Stimulated activated CD8-positive, alpha-beta memory T cell treated with anti-CD3 and anti-CD28 coated beads, Interleukin-7, amount 100 ng/mL, for 24 hours (primary cell): ENCODE data around the gene TMEM270.
A peak's percentile ranks its signal among the peaks of the same experiment; 100 is the strongest.
"Not testable (repeated sequence)": the region's sequence is repeated elsewhere in the genome, so short reads cannot be mapped to it uniquely, and the experiment has no call there.

Source experiments
- DNase-seq: peaks from one replicate; pipeline ENCODE4 v3.0.0-alpha.2; 2020; ENCODE audit warnings: low read depth

The TMEM270 gene

DNA sequence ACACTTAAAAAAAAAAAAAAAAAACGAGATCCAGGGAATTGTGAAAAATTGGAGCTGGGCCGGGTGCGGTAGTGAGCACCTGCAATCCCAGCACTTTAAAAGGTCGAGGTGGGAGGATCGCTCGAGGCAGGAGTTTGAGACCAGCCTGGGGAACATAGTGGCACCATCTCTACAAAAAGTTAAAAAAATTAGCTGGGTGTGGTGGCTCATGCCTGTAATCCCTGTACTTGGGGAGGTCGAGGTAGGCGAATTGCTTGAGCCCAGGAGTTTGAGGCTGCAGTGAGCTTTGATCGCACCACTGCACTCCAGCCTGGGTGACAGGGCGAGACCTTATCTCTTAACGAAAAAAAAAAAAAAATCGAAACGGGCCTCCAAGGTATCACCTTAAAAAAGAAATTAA, 28.2 kb upstream of the TMEM270 start:
- DNase-seq = no peak

- DNase-seq = no peak
Measured at GRCh38 chr7:73833251-73833919, 27.6 kb upstream of the TMEM270 start.

DNA sequence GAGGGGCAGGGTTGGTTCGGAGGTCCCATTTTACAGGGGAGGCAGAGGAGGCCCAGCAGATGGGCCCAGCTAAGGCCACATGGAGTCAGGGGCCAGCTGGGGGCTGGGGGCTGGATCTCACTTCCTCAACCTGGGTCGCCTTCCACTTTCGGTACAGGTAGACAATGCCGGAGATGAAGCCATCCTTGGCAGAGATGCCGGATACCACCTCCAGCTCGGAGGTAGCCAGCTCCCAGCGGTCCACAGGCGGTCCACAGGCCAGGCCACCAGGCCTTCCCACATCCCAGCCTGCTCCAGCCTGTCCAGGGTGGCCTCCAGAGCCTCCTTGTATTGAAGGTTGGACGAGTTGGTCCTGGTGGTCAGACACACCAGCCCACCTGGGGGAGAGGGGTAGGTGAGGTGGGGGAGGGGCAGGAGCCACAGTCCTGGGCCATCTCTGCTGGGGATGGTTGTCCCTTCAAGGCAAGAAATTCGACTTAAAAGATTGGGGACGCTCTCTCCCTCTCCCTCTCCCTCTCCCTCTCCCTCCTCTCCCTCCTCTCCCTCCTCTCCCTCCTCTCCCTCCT, 26.2 kb upstream of the TMEM270 start:
- DNase-seq = no peak

DNA sequence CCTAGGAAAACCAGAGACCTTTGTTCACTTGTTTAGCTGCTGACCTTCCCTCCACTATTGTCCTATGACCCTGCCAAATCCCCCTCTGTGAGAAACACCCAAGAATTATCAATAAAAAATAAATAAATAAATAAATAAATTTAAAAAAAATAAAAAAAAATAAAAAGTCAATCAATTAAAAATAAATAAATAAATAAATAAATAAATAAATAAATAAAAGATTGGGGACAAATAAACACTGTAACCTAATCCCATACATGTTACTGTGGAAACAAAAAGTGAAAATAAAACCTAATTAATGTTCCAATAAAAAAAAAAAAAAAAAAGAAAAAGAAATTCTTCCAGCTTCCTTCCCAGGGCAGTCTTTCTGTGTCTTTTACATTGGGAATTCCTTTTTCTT, 23.8 kb upstream of the TMEM270 start:
- DNase-seq = not testable (repeated sequence)

GRCh38 chr7:73838642-73839041, 22.3 kb upstream of the TMEM270 start:
- no peak for DNase-seq

GRCh38 chr7:73839290-73839689, 21.7 kb upstream of the TMEM270 start:
- no peak for DNase-seq

- DNase-seq = no peak
Measured at GRCh38 chr7:73839743-73840714, 20.9 kb upstream of the TMEM270 start.

DNA sequence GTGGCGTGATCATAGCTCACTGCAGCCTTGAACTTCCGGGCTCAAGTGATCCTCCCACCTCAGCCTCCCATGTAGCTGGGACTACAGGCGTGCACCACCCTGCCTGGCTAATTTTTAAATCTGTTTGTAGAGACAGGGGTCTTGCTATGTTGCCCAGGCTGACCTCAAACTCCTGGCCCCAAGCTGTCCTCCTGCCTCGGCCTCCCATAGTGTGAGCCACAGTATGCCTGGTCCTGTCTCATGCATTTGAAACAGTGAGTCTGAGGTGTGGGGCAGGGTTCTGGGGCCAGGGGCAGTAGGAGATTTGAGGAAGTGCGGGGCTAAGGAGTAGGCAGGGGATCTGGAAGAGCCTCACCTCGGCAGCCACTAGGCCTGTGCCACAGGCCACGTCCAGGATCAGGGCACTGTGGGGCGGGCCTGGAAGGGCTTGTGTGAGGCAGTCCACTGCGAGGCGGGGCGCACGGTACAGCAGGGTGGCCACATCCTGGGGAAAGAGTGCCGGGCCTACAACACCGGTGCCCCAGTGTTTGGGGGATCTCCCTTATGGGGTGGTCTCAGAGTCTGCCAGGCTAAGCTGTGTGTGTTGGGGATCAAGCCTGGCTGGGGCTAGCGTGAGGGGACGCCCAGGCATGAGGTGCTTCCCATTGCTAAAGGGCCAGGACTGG, 20.1 kb upstream of the TMEM270 start:
- no peak for DNase-seq

DNA sequence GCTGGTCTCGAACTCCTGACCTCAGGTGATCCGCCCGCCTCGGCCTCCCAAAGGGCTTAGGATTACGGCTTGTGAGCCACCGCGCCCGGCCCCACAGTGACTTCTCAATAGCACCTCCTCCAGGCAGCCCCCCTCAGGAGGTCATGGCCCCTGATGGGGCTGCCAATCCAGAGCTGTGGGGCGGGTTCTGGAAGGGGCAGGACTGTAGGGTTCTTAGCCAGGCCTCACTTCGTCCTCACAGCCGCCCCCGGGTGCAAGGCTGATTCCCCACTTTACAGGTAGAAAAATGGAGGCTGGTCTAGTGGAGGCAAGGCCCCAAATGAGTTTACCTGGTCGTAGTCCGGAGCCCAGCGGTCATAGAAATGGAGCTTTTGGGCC, 19.3 kb upstream of the TMEM270 start:
- no peak for DNase-seq

- DNase-seq = peak; percentile 78
Measured at GRCh38 chr7:73842067-73842976, 18.6 kb upstream of the TMEM270 start, which contains the start of gene METTL27. METTL27 (minus strand) TSS chr7:73842516; CDS start chr7:73842140, 376 bp downstream.

DNA sequence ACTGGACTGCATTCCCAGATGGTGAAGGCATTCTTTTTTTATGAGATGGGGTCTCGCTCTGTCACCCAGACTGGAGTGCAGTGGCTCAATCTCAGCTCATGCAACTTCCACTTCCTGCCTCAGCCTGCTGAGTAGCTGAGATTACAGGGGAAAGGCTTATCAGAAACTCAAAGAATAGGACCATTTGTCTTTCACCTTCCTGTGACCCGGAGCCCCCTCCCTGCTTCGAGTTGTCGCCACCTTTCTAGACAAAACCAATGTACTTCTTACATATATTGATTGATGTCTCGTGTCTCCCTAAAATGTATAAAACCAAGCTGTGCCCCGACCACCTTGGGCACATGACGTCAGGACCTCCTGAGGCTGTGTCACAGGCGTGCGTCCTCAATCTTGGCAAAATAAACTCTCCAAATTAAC, 16.8 kb upstream of the TMEM270 start:
- DNase-seq = no peak

- DNase-seq = no peak
Measured at GRCh38 chr7:73844848-73845460, 16.0 kb upstream of the TMEM270 start.

DNA sequence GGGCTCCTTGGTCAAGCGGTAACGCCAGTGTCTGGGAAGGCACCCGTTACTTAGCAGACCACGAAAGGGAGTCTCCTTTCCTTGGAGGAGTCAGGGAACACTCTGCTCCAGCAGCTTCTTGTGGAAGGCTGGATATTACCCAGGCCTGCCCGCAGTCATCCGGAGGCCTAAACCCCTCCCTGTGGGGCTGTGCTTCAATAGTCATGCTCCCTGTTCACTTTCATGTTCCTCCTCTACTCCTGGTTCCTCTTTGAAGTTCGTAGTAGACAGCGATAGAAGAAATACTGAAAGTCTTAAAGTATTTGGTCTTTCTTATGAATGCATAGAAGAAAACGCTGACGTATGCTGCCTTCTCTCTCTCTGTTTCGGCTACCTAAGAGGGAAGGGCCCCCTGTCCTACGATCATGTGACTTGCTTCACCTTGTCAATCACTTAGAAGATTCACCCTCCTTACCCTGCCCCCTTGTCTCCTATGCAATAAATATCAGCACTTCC, 15.2 kb upstream of the TMEM270 start:
- not testable (repeated sequence) for DNase-seq

GRCh38 chr7:73847941-73848723, 12.8 kb upstream of the TMEM270 start:
- DNase-seq = no peak

- DNase-seq = no peak
Measured at GRCh38 chr7:73850781-73851207, 10.2 kb upstream of the TMEM270 start.

GRCh38 chr7:73851410-73852338, 9.3 kb upstream of the TMEM270 start:
- DNase-seq = no peak

- no peak for DNase-seq
Measured at GRCh38 chr7:73852500-73852899, 8.5 kb upstream of the TMEM270 start.

- DNase-seq = no peak
Measured at GRCh38 chr7:73856941-73857340, 4.0 kb upstream of the TMEM270 start.

DNA sequence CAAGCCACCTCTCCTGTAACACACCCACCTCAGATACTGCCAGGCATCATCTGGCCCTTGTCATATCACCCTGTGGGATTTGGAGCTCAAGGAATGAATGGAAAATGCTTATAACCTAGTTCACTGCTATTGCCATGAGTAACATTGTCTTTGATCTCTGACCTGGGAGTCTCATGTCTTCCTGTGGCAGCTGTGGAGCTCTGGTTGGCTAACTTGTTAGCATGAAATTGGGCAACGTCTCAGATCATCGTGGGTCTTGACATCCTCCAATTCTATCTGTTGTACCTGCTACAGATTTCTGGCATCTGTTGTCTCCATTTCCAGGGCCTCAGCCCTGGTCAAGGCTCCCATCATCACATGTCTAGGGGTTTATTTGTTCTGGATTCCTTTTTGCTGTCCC, 2.2 kb upstream of the TMEM270 start:
- DNase-seq = no peak
